GM18507 (cell line): ENCODE measurements around the gene SPEM1.

ENCODE experiments used
- DNase-seq: peaks from one replicate; pipeline ENCODE4 v3.0.0; 2011; ENCODE audit warnings: low read depth; ENCODE audit not compliant: insufficient read length; ENCODE audit errors: extremely low spot score
- FAIRE-seq: peaks from 2 replicates; lab custom pipeline; 2011; peaks lifted over from hg19 to GRCh38; lab: Jason Lieb, UNC

SPEM1 gene

DNA sequence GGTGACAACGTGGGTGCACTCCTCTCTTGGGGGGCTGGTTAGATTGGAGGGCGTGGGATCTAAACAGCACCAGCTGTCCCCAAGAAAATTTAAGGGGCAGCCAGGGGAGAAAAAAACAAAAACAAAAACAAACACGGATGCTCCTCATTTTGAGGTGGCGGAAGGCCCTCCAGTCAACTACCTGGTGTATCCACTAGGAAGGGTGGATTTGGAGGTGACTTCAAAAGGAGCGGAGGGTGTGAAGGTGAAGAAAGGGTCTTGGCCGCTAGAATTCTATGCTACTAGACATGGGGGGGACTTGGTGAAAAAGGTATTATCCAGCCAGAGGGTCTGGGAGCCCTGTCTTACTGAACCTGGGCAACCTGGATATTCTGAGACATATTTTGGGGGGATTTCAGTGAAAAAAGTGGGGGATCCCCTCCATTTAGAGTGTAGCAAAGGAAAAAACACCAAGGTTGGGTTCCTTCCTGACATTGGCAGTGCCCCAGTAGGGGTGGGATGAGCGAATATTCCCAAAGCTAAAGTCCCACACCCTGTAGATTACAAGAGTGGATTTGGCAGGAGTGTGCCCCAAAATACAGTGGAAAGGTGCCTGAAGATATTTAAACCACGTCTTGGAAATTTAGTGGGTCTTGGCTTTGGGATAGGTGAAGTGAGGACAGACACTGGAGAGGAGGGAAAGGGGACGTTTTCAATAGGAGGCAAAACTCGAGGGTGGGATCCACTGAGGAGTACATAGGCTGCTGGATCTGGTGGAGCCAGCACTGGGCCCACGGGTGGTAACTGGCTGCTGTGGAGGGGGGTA lies 18.7 kb downstream of the SPEM1 start:
- FAIRE-seq (no peak), DNase-seq (no peak)

DNA sequence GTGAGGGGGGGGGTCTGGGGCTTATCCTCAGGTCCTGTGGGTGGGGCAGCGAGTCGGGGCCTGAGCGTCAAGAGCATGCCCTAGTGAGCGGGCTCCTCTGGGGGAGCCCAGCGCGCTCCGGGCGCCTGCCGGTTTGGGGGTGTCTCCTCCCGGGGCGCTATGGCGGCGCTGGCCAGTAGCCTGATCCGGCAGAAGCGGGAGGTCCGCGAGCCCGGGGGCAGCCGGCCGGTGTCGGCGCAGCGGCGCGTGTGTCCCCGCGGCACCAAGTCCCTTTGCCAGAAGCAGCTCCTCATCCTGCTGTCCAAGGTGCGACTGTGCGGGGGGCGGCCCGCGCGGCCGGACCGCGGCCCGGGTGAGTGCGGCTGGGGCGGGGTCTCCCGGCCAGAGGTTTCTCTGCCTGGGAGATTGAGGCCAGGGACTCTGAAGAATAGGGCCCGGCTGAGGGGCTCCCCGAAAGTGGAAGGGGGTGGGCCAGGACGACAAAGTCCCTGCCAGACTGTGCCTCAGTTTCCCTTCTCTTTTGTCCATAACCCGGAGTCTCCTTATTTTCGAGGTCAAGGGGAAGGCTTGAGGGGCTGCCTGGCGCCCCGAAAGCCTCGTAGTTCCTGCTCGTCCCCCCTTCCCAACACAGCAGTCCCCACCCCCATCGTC lies 19.5 kb downstream of the SPEM1 start, which contains the start of gene FGF11:
Gene FGF11, plus strand, starts transcription at position 51 of the 651 bp plus-strand sequence. Its CDS starts 109 bp downstream, at position 160.
- no peak for DNase-seq
- FAIRE-seq: no peak

DNA sequence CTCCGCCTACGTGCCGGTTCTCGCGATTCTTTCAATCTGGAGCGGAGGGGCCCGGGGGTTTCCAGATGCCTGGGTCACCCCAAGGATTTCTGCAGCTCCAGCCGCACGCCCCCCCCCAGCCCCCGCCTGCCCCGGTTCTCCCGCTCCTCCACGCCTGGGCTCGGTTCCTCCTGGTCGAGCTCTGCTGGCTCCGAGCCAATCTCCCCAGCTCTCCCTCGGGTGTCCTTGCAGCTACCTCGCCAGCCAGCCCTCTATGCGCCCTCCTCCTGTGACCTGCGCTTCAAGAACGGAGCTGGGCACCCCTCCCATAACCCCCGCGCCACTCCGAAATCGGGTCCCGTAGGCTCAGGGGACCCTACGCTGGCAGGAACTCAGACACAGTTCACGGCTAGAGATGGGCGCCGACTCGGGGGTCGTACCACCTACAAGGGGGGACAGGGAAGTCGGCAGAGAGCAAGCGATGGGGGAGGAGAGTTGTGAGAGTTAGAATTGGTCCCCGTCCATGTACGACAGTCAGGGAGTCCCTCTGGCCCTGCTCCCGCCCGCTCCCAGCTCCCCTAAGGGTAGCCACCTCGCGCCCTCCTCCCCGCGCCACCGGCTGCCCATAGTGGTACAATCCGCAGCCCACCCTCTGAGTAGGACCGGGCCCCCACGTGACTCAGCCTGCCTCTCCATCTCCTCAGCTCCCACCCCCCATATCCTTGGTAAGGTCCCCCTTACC lies 20.1 kb downstream of the SPEM1 start:
- DNase-seq (no peak), FAIRE-seq (peak; percentile 60)

DNA sequence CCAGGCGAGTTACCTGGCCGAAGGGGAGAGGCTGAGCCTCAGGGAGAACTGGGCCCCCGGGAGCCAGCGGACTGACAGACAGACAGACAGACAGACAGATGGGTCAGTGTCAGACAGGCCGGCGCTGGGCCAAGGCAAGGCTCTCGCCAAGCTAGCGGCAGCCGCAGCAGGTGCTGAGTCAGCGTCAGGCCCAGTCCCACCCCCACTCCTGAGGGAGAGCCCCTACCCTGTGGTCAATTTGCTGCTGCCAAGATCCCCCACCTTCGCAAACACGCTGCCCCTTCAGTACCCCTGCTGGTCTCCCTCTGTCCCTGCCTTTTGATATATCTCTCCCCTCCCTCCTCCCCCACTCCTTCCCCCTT lies 20.7 kb downstream of the SPEM1 start:
- no peak for DNase-seq
- peak; percentile 38 for FAIRE-seq

DNA sequence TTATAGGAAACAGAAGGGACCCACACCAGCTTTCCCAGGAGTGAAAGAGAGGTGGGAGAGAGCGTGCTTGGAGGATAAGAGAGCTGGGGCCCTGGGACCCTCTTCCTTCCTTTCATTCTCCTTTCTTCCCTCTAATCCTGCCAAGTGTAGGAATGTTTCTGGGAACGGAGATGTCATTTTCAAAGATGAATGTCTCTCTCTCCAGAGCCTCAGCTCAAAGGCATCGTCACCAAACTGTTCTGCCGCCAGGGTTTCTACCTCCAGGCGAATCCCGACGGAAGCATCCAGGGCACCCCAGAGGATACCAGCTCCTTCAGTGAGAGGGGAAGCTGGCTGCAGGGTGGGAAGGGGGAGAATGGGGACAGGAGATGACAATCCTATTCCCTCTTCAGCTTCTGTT lies 21.1 kb downstream of the SPEM1 start:
- FAIRE-seq (no peak), DNase-seq (no peak)

DNA sequence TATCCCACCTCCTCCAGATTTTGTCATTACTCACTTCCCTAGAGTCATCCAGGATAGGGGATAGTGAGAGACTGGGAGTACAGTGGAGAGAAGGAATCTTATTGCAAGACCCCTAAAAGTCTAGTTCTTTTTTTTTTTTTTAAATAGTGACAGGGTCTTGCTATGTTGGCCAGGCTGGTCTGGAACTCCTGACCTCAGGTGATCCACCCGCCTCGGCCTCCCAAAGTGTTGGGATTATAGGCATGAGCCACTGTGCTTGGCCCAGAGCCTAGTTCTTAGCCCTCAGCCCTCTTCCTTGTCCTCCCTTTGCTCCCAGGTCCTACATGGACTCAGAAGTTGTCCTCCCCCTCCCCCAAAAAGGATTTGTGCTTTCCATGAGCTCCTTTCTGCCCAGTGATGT lies 22.0 kb downstream of the SPEM1 start:
- no peak for FAIRE-seq

DNA sequence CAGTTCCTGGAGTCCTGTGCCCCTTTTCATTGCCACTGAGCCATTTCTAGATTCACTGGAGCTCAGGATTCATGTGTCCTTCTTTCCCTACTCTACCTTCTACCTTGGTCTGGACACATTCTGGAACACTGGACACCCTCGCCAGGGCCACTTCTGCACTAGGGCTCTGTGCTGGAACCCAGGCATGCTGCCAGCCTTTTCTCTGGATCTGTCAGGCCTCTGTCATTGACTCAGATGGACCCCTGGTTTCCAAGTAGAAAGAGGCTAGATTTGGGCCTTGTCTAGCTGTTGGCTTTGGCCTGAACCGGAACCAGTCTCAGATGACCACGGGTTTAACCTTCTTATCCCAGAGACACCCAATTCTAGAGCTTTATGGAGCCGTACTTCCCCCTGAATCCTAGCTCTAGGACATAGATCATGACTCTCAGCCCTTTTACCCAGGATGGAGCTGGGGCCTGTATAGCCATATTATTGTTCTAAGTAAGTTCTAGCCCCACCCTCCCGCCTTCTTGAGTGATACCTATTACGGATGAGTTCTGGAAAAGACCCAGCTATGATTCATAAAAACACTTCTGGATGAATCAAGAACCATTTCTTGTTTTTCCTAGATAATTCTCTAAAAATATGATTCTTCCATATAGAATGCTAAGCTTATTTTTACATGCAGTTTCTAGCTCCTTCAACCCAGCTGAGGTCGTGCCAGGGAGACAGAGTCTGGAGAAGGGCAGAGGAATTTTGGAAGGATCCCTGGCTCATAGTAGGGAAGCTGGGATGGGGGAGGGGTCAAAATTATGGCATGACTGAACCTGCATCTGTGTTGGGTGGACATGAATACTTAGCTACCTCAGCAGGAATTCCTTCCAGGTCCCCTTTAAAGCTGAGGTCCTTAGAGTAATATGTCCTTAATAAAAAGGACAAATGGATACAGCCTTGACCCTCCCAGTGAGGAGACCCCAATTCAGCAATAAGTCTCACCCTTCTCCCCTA lies 23.7 kb downstream of the SPEM1 start:
- no peak for DNase-seq
- FAIRE-seq: no peak

More for the DNA sequence above, 22.0 kb downstream of the SPEM1 start:
- DNase-seq: no peak

DNA sequence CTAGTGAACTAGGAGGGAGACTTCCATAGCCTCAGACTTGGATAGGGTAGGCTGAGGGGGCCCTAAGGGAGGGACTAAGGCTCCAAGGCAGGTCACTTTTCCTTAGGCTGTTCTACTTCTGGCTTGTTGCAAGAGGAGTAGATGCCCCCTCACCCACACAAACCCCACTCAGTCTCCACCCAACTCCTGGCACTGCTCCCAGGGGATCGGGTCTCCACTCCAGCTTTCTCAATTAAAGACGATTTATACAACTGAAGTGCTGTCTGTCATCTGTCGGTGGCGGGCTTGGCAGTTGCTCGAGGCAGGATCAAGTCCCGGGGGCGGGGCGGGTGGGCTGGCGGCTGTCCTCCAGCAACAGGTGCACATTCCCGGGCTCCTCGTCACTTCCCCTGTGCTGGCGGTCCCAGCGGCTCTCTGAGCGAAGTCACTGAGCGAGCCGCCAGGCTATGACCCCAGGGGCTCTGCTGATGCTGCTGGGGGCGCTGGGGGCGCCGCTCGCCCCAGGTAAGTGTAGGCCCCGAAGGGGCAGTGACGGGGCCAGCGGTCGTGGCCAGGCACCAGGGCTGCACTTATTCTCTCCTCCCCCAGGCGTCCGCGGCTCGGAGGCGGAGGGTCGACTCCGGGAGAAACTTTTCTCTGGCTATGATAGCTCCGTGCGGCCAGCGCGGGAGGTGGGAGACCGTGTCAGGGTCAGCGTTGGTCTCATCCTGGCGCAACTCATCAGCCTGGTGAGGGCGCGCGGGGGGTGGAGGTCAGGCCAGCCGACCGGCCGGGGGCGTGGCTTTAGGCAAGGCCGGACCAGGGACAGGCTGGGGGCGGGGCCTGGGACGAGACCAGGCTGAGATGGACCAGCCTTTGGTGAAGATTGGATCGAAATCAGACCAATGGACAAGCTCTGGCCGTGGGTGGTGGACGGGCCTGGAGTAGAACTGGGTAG lies 24.8 kb downstream of the SPEM1 start, which contains the start of gene CHRNB1:
Gene CHRNB1, plus strand, starts transcription at position 380 of the 937 bp plus-strand sequence. Its CDS starts 67 bp downstream, at position 447.
- FAIRE-seq (peak; percentile 73), DNase-seq (no peak)

DNA sequence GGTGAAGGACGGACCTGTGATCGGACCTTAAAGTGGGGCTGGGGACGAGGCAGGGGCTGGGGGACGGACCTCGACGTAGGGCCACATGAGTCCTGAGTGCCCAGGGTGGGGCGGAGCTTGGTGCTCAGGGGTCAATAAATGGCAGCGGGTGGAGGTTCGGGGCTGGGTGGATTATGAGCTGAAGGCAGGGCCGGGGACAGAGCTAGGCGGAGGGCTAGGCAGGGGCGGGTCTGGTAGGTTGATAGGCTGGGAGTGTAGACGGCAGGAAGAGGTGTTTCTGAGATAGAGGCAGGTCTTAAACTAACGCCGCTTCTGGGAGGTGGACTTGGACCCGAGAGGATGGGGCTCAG lies 25.5 kb downstream of the SPEM1 start:
- DNase-seq: no peak
- peak; percentile 42 for FAIRE-seq

DNA sequence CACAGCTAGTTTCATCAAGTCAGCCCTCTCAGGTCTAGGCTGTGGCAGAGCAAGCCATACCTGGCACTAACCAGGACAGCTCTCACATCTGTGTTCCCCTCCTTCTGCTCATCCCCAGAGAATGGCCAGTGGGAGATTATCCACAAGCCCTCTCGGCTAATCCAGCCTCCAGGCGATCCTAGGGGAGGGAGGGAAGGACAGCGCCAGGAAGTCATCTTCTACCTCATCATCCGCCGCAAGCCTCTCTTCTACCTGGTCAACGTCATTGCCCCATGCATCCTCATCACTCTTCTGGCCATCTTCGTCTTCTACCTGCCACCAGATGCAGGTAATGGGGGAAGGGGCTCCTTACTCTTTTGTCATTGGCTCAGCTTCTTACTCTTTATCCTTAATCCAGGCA lies 28.3 kb downstream of the SPEM1 start:
- FAIRE-seq (no peak), DNase-seq (no peak)

DNA sequence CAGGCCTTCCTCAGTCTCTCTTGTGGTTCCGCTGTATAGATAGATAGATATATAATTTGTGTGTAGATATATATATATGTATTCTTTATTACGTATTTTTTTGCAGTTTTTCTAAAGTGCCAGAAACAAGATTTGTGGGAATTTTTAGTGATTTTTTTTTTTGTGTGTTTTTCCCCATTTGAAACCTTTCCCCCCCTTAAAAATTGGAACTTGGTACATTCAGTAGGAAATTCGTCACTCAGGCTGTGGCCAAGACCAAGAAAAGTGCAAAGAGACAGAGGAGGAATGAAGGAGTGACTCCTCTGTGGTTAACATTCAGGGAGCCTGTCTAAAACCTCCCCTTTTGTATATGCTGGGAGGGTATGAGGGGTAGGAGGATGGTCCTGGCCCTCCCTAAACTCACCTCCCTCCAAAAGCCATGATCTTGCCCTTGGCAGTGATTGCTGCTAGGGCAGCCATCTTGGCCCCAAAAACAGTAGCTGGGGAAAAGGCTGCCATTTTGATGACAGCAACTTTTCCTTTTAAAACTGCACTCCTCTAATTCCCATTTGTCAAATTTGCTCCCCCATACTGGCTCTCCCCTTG lies 39.9 kb downstream of the SPEM1 start:
- FAIRE-seq (no peak), DNase-seq (no peak)

DNA sequence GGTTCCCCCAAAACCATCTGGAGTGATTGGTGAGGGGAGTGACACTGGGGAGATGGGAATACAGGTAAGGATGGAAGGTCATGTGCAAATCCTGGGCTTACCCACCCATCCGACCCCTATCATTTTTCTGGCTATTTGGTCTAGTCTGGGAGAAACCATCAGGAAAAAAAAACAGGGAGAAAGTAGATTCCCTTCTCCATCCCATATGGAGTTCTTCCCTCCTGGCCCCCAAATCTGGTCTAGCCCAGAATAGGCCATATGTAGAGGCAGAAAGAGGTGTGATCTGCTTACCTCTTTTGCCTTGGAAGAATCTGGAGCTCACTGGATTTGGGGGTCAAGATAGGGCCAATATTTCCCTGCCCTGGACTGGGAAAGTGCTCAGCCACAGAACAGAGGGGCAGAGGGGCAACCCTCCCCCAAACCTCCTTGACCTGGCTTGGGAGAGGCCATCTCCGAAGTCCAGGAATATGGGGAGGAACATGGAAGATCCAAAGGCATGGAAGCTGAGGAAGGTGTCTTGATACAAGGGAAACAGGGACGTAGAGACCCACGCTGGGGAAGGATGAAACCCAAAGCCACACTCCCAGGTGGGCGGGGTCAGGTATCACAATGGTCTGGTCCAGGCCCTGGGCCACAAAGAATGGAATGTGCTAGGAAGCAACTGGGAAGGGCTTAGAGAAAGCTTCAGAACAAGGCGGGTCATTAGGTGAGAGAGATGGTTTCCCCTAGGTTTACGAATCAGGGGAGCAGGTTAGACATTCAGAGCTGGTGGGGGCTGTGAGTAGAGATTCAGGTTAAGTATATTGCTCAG lies 40.9 kb downstream of the SPEM1 start:
- DNase-seq (no peak), FAIRE-seq (no peak)

DNA sequence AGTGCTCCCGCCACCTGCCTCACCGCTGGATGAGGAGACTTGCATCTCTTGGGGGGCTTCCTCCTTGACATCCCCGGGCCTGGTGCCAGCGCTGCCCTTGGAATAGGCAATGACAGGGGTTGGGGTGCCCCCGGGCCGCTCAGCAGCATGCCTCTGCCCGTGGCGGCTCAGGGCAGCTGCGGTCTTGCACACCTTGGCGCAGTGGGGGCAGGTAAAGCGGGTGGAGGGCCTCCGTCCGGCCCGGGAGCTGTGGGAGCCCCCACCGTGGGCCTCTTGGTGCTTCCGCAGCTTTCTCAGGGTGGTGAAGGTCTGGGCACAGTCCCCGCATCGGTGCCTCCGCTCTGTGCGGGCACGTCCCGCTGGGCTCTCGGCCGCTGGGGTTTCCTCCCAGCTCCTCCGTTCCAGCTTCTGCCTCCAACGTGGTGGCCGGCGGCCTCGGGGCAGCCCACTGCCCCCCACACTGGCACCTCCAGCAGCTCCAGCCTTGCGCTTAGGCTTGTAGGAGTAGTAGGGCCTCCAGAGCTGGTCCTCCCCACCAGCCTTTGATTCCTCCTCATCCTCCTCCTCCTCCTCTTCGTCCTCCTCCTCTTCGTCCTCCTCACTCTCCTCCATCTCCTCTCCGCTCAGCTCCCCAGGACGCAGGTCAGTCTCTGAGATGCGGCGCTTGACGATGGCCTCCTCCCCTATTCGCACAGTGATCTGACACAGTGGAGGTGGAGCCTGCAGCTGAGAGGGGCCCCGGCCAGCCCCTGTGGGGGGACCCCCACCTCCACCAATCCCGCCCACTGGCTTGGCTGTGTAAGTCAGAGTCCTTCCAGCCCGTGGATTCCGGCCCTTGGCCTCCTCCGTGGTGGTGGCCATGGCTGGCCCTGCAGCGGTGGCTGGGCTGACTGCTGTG lies 42.6 kb downstream of the SPEM1 start:
- DNase-seq (no peak), FAIRE-seq (no peak)

DNA sequence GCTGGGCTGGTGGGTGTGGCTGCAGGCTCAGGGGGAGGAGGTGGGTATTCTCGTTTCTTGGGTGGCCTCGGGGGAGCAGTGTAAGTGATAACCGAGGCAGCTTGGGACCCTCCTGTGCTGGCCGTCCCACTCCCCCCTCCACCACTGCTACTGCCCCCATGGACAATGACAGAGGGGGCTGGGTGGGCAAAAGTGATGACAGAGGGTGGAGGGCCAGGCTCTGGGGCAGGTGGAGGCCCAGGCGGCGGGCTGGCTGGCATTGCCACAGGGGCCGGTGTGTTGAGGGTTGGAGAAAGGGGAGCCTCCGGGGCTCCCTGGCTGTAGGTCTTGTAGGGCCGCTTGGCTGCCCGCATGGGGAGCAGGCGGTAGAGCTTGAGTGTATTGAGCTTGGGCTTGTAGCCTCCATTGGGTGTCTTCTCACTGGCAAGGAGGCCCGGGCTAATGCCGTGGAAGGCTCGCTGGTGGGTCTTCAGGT lies 43.3 kb downstream of the SPEM1 start:
- FAIRE-seq (no peak), DNase-seq (no peak)

DNA sequence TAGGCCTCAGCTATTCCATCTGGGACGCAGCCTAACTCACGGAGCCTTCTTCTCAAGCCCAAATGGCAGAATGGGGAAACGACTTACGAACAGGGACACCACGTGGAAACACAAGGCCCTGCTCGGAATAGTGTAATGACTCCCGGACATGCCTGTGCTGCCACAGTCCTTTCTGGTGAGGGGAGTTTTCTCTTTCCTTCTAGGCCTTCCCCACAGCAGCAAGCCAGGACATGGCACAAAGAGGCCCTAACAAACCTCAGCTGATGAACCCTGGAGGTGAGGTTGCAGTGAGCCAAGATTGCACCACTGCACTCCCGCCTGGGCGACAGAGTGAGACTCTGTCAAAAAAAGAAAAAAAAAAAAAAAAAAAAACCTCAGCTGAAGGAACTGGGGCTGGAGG lies 44.0 kb downstream of the SPEM1 start:
- no peak for DNase-seq
- no peak for FAIRE-seq
